Measurements from ENCODE around the gene RNF44.

RNF44 gene

DNA sequence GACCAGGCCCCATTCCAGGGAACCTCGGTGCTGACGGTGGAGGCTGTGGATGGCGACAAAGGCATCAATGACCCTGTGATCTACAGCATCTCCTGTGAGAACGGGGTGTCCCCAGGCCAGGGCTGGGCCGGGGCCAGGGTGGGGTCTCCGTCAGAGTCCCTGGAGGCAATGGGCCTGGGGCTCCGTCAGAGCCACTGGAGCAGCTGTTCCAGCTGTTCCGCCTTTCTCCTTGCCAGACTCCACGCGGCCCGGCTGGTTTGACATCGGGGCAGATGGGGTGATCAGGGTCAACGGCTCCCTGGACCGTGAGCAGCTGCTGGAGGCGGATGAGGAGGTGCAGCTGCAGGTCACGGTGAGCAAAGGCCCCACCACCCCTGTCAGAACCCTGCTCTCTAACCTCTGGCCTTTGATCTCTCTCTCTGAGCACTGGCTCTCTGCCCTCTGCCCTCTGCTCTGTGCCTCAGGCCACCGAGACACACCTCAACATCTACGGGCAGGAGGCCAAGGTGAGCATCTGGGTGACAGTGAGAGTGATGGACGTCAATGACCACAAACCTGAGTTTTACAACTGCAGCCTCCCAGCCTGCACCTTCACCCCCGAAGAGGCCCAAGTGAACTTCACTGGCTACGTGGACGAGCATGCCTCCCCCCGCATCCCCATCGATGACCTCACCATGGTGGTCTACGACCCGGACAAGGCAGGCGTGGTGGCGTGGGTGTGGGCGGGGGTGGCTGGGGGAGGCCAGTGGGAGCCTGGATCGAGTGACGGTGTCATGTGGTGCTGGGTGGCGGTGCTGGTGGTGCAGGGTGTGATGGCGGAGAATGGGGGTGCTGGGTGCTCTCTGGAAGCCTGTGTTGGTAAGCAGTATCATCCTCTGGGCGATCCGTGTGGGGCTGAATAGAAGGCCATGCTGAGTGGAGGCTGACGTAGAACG, 38.6 kb upstream of the RNF44 start:
- TF ChIP-seq, protein P1, sequence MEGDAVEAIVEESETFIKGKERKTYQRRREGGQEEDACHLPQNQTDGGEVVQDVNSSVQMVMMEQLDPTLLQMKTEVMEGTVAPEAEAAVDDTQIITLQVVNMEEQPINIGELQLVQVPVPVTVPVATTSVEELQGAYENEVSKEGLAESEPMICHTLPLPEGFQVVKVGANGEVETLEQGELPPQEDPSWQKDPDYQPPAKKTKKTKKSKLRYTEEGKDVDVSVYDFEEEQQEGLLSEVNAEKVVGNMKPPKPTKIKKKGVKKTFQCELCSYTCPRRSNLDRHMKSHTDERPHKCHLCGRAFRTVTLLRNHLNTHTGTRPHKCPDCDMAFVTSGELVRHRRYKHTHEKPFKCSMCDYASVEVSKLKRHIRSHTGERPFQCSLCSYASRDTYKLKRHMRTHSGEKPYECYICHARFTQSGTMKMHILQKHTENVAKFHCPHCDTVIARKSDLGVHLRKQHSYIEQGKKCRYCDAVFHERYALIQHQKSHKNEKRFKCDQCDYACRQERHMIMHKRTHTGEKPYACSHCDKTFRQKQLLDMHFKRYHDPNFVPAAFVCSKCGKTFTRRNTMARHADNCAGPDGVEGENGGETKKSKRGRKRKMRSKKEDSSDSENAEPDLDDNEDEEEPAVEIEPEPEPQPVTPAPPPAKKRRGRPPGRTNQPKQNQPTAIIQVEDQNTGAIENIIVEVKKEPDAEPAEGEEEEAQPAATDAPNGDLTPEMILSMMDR (IDR thresholded peaks at IDR 0.05; ENCODE audit: control extremely low read depth, extremely low read depth, low read depth, missing control alignments): no peak
- ChIA-PET POLR2A (no interaction called here), CTCF (interaction anchor here (1.5 to 3.2 kb wide), 4 partner anchors 8 to 84 kb away, joined by 6 to 15 read pairs (median 11); partner anchors contain the start of gene CDHR2)
- no peak for DNase-seq (ENCODE audit: extremely low spot score)

DNA sequence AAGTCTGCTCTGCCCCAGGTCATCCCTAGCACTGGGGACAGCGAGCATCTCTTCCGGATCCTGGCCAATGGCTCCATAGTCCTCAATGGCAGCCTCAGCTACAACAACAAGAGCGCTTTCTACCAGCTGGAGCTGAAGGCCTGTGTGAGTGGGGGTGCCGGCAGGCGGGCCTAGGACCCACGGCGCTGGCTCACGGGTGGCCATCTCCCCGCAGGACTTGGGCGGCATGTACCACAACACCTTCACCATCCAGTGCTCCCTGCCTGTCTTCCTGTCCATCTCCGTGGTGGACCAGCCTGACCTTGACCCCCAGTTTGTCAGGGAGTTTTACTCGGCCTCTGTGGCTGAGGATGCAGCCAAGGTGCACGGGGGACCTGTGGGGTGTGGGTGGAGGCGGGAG, 37.9 kb upstream of the RNF44 start:
- ChIA-PET POLR2A (no interaction called here), CTCF (interaction anchor here (0.7 to 3.2 kb wide), 8 partner anchors 9 to 85 kb away, joined by 3 to 15 read pairs (median 6); partner anchors contain the start of gene CDHR2)
- TF ChIP-seq, protein P1 (IDR thresholded peaks at IDR 0.05; ENCODE audit: control extremely low read depth, extremely low read depth, low read depth, missing control alignments): no peak
- DNase-seq (ENCODE audit: extremely low spot score): no peak

DNA sequence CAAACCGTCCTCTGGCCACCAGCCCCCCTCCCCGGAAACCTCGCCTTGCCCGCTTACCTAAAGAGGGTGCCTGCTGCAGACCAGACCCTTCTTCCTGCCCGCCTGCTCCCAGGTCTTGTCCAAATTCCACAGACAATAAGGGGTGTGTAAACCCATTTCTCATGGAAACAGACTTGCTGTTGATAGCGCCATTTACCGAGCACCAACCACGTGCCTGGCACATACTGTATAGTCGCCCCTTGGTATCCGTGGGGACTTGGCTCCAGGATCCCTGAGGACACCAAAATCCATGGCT, 37.0 kb upstream of the RNF44 start:
- TF ChIP-seq, protein P1 (IDR thresholded peaks at IDR 0.05; ENCODE audit: control extremely low read depth, extremely low read depth, low read depth, missing control alignments): no peak
- ChIA-PET POLR2A (no interaction called here), CTCF (interaction anchor here (0.9 to 3.2 kb wide), 17 partner anchors 9 to 845 kb away, joined by 3 to 15 read pairs (median 4); partner anchors contain the start of genes CDHR2 and TSPAN17)
- DNase-seq (ENCODE audit: extremely low spot score): no peak

DNA sequence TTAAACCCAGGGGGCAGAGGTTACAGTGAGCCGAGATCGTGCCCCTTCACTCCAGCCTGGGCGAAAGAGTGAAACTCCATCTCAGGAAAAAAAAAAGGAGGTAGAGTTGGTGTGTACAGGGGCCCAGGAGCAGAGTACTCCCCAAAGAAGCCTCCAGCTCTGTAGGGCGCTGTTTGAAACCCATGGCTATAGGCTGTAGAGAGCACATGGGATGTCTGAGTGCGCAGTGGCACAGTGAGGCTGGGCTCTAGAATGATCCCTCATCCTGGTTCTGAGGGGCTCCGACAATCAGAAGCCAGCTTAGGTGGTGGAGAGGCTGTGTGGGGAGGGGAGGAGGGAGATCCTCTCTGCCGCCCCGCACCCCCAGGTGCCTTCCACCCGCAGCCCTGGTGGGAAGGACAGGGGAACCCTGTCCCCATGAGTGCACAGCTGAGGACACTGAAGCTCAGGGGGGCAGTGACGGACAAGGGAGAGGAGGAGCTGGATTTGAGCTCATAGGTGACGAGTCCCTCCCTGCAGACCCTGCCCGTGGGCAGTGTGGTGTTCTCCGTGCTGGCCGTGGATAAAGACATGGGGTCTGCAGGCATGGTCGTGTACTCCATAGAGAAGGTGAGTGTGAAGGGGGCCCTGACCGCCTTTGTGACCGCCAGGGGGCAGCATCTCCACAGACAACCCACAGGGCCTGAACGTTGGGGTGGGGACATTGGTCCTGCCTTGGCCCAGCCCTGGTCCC, 36.5 kb upstream of the RNF44 start:
- peak; percentile 88 for DNase-seq (ENCODE audit: extremely low spot score)
- ChIA-PET POLR2A (no interaction called here), CTCF (interaction anchor here (0.6 to 3.2 kb wide), 31 partner anchors 8 to 844 kb away, joined by 3 to 15 read pairs (median 3); partner anchors contain the start of genes CDHR2, EIF4E1B, SNCB and TSPAN17)
- TF ChIP-seq, protein P1 (IDR thresholded peaks at IDR 0.05; ENCODE audit: control extremely low read depth, extremely low read depth, low read depth, missing control alignments): peak; percentile 81

DNA sequence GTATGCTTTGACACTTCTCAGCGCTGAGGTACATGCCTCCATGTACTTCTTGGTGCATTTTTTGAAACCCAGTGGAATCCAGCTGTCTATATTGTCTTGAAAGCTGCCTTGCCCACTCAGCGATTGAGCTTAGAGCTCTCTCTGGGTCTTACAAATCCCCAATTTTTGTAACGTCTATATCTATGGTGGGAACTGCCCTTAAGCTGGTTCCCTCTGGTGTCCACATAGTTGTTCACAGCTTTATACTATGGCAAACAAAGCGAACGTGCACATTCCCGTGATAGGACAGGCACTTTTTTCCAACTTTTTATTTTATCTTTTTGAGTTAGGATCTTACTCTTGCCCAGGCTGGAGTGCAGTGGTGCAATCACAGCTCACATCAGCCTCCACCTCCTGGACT, 32.8 kb upstream of the RNF44 start:
- CTCF ChIA-PET: interaction anchor here (0.9 to 1.8 kb wide), 8 partner anchors 9 to 542 kb away, joined by 3 to 11 read pairs (median 4); partner anchors contain the start of genes CLTB and FAF2
- no peak for DNase-seq (ENCODE audit: extremely low spot score)
- POLR2A ChIA-PET: no interaction called here
- TF ChIP-seq, protein P1 (IDR thresholded peaks at IDR 0.05; ENCODE audit: control extremely low read depth, extremely low read depth, low read depth, missing control alignments): no peak

DNA sequence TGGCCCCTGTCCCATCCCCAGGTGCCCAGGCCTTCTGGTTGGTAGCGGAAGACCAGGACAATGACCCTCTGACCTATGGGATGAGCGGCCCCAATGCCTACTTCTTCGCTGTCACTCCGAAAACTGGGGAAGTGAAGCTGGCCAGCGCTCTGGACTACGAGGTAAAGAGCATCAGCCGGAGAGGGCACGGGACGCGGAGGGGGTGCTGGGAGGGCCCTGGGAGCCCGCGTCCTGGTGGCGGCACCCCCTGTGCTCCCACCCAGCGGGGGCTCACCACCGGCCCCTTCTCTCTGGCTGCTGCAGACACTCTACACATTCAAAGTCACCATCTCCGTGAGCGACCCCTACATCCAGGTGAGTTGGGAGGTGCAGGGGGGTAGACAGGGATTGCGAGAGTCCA, 31.5 kb upstream of the RNF44 start:
- DNase-seq (ENCODE audit: extremely low spot score): no peak
- POLR2A ChIA-PET: no interaction called here
- CTCF ChIA-PET: no interaction called here
- TF ChIP-seq, protein P1 (IDR thresholded peaks at IDR 0.05; ENCODE audit: control extremely low read depth, extremely low read depth, low read depth, missing control alignments): no peak
